Right kidney (tissue), 1 donor: ENCODE data around the gene PMEL.
A peak's percentile ranks its signal among the peaks of the same experiment; 100 is the strongest.
"Not testable (repeated sequence)": the region's sequence is repeated elsewhere in the genome, so short reads cannot be mapped to it uniquely, and the experiment has no call there.

ENCODE experiments used
- DNase-seq: peaks from one replicate; pipeline ENCODE4 v3.0.0-alpha.2; 2016

The PMEL gene

GRCh38 chr12:55983232-55983842 is 17.5 kb upstream of the PMEL start:
- no peak for DNase-seq

GRCh38 chr12:55982319-55982936 is 16.6 kb upstream of the PMEL start:
- no peak for DNase-seq

- not testable (repeated sequence) for DNase-seq
These were observed 16.0 kb upstream of the PMEL start for GRCh38 chr12:55981882-55982281.

- no peak for DNase-seq
These were observed 13.2 kb upstream of the PMEL start for GRCh38 chr12:55979069-55979468.

- no peak for DNase-seq
These were observed 12.6 kb upstream of the PMEL start for GRCh38 chr12:55978393-55978792.

GRCh38 chr12:55974308-55974730 is 8.5 kb upstream of the PMEL start:
- no peak for DNase-seq

GRCh38 chr12:55973599-55974307 is 7.9 kb upstream of the PMEL start, which contains the start of gene RAB5B:
TSS of gene RAB5B (plus strand) at chr12:55974078. CDS start at chr12:55986961, 12,883 bp downstream.
- peak; percentile 85 for DNase-seq

- DNase-seq = no peak
These were observed 7.2 kb upstream of the PMEL start for GRCh38 chr12:55972911-55973598.

GRCh38 chr12:55972456-55972855 is 6.6 kb upstream of the PMEL start:
- DNase-seq = no peak

GRCh38 chr12:55972042-55972441 is 6.2 kb upstream of the PMEL start:
- DNase-seq = no peak

- DNase-seq = no peak
These were observed 4.9 kb upstream of the PMEL start for GRCh38 chr12:55970775-55971174.

- DNase-seq = no peak
These were observed 3.5 kb upstream of the PMEL start for GRCh38 chr12:55969356-55969755.

GRCh38 chr12:55966408-55967281 is 803 bp upstream of the PMEL start, which contains the start of gene CDK2:
TSS of gene CDK2 (plus strand) at chr12:55966830. CDS start at chr12:55967009, 179 bp downstream.
- DNase-seq = peak; percentile 92

- DNase-seq = no peak
These were observed 602 bp downstream of the PMEL start for GRCh38 chr12:55965240-55965639.

- no peak for DNase-seq
These were observed 2.1 kb downstream of the PMEL start for GRCh38 chr12:55963760-55964159.

- DNase-seq = no peak
These were observed 8.6 kb downstream of the PMEL start for GRCh38 chr12:55957106-55957859.

GRCh38 chr12:55955800-55956508 is 9.9 kb downstream of the PMEL start:
- DNase-seq = no peak

- DNase-seq = no peak
These were observed 10.5 kb downstream of the PMEL start for GRCh38 chr12:55955344-55955743.

- no peak for DNase-seq
These were observed 19.3 kb downstream of the PMEL start for GRCh38 chr12:55946553-55946952.

GRCh38 chr12:55942577-55943136 is 23.2 kb downstream of the PMEL start:
- DNase-seq = no peak
